Upper lobe of right lung (tissue), 1 donor: ENCODE measurements around the gene MACROD1. TPM values are rescaled to one million over a fixed set of nuclear protein-coding genes. Genes with fewer than 3 reads are reported as not detected.

ENCODE experiments used
- ATAC-seq: fragments of 200-7000 bp; cut with Tn5 transposase; one replicate; pipeline ENCODE4 v1.9.1; 2020; ENCODE audit warnings: mild to moderate bottlenecking, moderate library complexity
- DNase-seq: peaks from one replicate; pipeline ENCODE4 v3.0.0-alpha.2; 2020
- H3K27ac ChIP-seq: fragments of 200-600 bp; one replicate; pipeline ENCODE4 v1.8.0; 2022
- H3K27me3 ChIP-seq: fragments of 200-600 bp; one replicate; pipeline ENCODE4 v1.8.0; 2022; ENCODE audit warnings: mild to moderate bottlenecking
- H3K36me3 ChIP-seq: fragments of 200-600 bp; one replicate; pipeline ENCODE4 v1.8.0; 2022
- H3K4me1 ChIP-seq: fragments of 200-600 bp; one replicate; pipeline ENCODE4 v1.8.0; 2022
- H3K4me3 ChIP-seq: fragments of 200-600 bp; one replicate; pipeline ENCODE4 v1.8.0; 2022; ENCODE audit warnings: mild to moderate bottlenecking
- H3K9me3 ChIP-seq: fragments of 200-600 bp; one replicate; pipeline ENCODE4 v1.8.0; 2022
- CTCF ChIP-seq: fragments of 200-600 bp; IDR thresholded peaks from one replicate; pipeline ENCODE4 v1.8.0; 2022; ENCODE audit warnings: antibody characterized with exemption
- intact Hi-C: fragments of 100-400 bp; cut with DNase I; formaldehyde crosslinking; loops from one replicate; pipeline ENCODE4 v1.11.0; 2022
- total RNA-seq: library from RNA; stranded (reverse); fragmentation: NEBNext Ultra II Directional; extraction: Animal tissue kit (Norgen Biotek cat#: 25700); gene quantifications from one replicate; pipeline ENCODE4 v1.2.1, GENCODE V29; 2021
- donor health status: DM: no; HTN: yes; CAD: no; lungs with severe emphysema.

MACROD1 gene
- total RNA-seq, 1 donor from 2014 or later: 15.8 TPM

- Histone ChIP-seq H3K9me3 (no peaks in the 10 kb centered on the region), H3K27ac (no peak overlapping the region), H3K36me3 (no peaks in the 10 kb centered on the region), H3K27me3 (peaks cover 26% of the 10 kb centered on the region), H3K4me3 (no peak overlapping the region), H3K4me1 (peaks cover 7% of the 10 kb centered on the region)
- intact Hi-C loops: no loop called here
- no peak for ATAC-seq
- no peak for DNase-seq
- TF ChIP-seq CTCF: no peak
These were observed 134.9 kb downstream of the MACROD1 start for GRCh38 chr11:64031001-64031400.

GRCh38 chr11:64029773-64030172 lies 136.1 kb downstream of the MACROD1 start:
- H3K9me3 ChIP-seq: no peaks in the 10 kb centered on the region
- intact Hi-C loops: no loop called here
- no peak for TF ChIP-seq CTCF
- no peaks in the 10 kb centered on the region for H3K36me3 ChIP-seq
- H3K4me3 ChIP-seq: no peak overlapping the region
- no peak overlapping the region for H3K27ac ChIP-seq
- peaks cover 7% of the 10 kb centered on the region for H3K4me1 ChIP-seq
- no peak for ATAC-seq
- no peak for DNase-seq
- peaks cover 18% of the 10 kb centered on the region for H3K27me3 ChIP-seq

- peak; percentile 15 for ATAC-seq
- H3K36me3 ChIP-seq: no peaks in the 10 kb centered on the region
- H3K27me3 ChIP-seq: peaks cover 6% of the 10 kb centered on the region
- no peak for DNase-seq
- intact Hi-C loops: no loop called here
- no peaks in the 10 kb centered on the region for H3K9me3 ChIP-seq
- TF ChIP-seq CTCF: no peak
- no peak overlapping the region for H3K4me3 ChIP-seq
- peaks cover 7% of the 10 kb centered on the region for H3K4me1 ChIP-seq
- no peak overlapping the region for H3K27ac ChIP-seq
These were observed 137.4 kb downstream of the MACROD1 start for GRCh38 chr11:64028398-64029115.

- Histone ChIP-seq H3K4me1 (peaks cover 7% of the 10 kb centered on the region), H3K27me3 (no peaks in the 10 kb centered on the region), H3K9me3 (no peaks in the 10 kb centered on the region), H3K4me3 (no peak overlapping the region), H3K27ac (no peak overlapping the region), H3K36me3 (no peaks in the 10 kb centered on the region)
- no peak for TF ChIP-seq CTCF
- no peak for DNase-seq
- intact Hi-C loops: no loop called here
- peak; percentile 40 for ATAC-seq
These were observed 138.1 kb downstream of the MACROD1 start for GRCh38 chr11:64027651-64028397.

GRCh38 chr11:64026575-64027205 lies 139.2 kb downstream of the MACROD1 start:
- Histone ChIP-seq H3K36me3 (no peaks in the 10 kb centered on the region), H3K27ac (no peak overlapping the region), H3K4me1 (peaks cover 7% of the 10 kb centered on the region), H3K27me3 (no peaks in the 10 kb centered on the region), H3K9me3 (no peaks in the 10 kb centered on the region), H3K4me3 (no peak overlapping the region)
- DNase-seq (no peak), ATAC-seq (no peak)
- intact Hi-C loops: no loop called here
- no peak for TF ChIP-seq CTCF
